ENCODE results near the gene HHATL. TPM values are rescaled to one million over a fixed set of nuclear protein-coding genes. Genes with fewer than 3 reads are reported as not detected.

Gene HHATL
- total RNA-seq, 3 donors from 2014 or later (not counting 1 experiment from before 2014, with no cell fraction given): not detected

DNA sequence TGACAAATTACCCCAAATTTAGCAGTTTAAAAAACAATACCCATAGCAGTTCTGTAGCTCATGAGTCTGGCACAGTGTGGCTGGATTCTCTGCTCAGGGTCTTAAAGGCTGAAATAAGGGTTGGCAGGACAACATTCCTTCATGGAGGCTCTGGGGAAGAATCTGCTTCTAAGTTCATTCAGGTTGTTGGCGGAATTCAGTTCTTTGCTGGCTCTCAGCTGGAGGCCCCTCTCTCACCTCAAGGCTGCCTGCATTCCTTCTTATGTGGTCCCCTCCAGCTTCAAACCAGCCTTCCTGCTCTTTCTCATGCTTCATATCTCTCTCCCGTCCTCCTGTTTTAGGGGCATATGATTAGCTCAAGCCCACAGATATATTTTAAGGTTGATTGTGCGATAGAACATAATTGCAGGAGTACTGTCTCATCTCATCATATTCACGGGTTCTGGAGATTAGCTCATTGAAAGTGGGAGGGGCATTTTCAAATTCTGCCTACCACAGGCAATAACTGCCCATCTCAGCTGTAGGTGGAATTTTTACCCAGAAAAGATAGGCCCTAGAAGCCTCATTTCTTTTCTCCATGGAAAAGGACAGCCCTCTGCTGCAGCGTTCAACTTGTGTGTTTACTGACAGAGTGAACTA, 54.7 kb downstream of the HHATL start:
- Histone ChIP-seq H3K4me1 (ENCODE audit: control insufficient read depth, insufficient read depth, low read length) (peaks cover 12% of the 10 kb centered on the region), H3K9me3 (ENCODE audit: control insufficient read depth, insufficient read depth, low read length) (no peaks in the 10 kb centered on the region), H3K36me3 (ENCODE audit: control insufficient read depth, insufficient read depth, low read length) (peaks cover 50% of the 10 kb centered on the region), H3K27ac (ENCODE audit: low read length) (no peak overlapping the region), H3K27me3 (ENCODE audit: control insufficient read depth, insufficient read depth, low read length) (no peaks in the 10 kb centered on the region), H3K4me3 (ENCODE audit: low read length) (no peak overlapping the region)
- ATAC-seq (no peak), DNase-seq (no peak)
- no peak overlapping the region for H3K4me3 Mint-ChIP-seq
- no peaks in the 10 kb centered on the region for H3K27me3 Mint-ChIP-seq (ENCODE audit: low read depth in 2 of 2)
- 96% methylated on average over 4 of the region's 5 CpGs for WGBS (ENCODE audit: insufficient coverage)
- H3K9me3 Mint-ChIP-seq: no peaks in the 10 kb centered on the region
- TF ChIP-seq, protein P1, sequence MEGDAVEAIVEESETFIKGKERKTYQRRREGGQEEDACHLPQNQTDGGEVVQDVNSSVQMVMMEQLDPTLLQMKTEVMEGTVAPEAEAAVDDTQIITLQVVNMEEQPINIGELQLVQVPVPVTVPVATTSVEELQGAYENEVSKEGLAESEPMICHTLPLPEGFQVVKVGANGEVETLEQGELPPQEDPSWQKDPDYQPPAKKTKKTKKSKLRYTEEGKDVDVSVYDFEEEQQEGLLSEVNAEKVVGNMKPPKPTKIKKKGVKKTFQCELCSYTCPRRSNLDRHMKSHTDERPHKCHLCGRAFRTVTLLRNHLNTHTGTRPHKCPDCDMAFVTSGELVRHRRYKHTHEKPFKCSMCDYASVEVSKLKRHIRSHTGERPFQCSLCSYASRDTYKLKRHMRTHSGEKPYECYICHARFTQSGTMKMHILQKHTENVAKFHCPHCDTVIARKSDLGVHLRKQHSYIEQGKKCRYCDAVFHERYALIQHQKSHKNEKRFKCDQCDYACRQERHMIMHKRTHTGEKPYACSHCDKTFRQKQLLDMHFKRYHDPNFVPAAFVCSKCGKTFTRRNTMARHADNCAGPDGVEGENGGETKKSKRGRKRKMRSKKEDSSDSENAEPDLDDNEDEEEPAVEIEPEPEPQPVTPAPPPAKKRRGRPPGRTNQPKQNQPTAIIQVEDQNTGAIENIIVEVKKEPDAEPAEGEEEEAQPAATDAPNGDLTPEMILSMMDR (IDR thresholded peaks at IDR 0.05): no peak
- H3K27ac Mint-ChIP-seq: peak overlapping the region; percentile 4 to 73
- peaks cover 9% of the 10 kb centered on the region for H3K36me3 Mint-ChIP-seq
- intact Hi-C loops (cut with micrococcal nuclease): no loop called here
- peaks cover 0 to 21% of the 10 kb centered on the region in 2 donors for H3K4me1 Mint-ChIP-seq

Other genes starting within 250 kb of the HHATL start
- gene VIPR1, start 200.2 kb downstream of the HHATL start, total RNA-seq: 1 to 10 TPM; 2.3 to 3.1 (median 2.4) TPM
- gene SEC22C, start 120.8 kb downstream of the HHATL start, total RNA-seq: 10 to 100 TPM; 51.3 to 60.4 (median 55.9) TPM
- 10 to 100 TPM; 33.5 to 47.6 (median 33.9) TPM for gene SS18L2, start 111.9 kb downstream of the HHATL start, total RNA-seq
- 100 to 1,000 TPM; 212 to 252 (median 217) TPM for gene NKTR, start 102.1 kb downstream of the HHATL start, total RNA-seq
- 1 to 10 TPM; 2.1 to 3.0 (median 3.0) TPM for gene ZBTB47, start 49.1 kb downstream of the HHATL start, total RNA-seq
- gene KLHL40, start 17.3 kb downstream of the HHATL start, total RNA-seq: not detected
- under 1 TPM; 0.35 to 0.88 (median 0.47) TPM for gene CCDC13, start 70.5 kb upstream of the HHATL start, total RNA-seq
- 10 to 100 TPM; 24.5 to 28.5 (median 28.2) TPM for gene HIGD1A, start 101.7 kb upstream of the HHATL start, total RNA-seq
- gene ACKR2, start 106.6 kb upstream of the HHATL start, total RNA-seq: under 1 TPM; 0.56 to 0.95 (median 0.72) TPM
- gene CYP8B1, start 173.1 kb upstream of the HHATL start, total RNA-seq: not detected
- 1 to 10 TPM; 1.2 to 2.7 (median 1.7) TPM for gene ZNF662, start 203.3 kb upstream of the HHATL start, total RNA-seq